IMR-90 (cell line): ENCODE data around the gene PPIL4.
"Not testable (repeated sequence)": the region's sequence is repeated elsewhere in the genome, so short reads cannot be mapped to it uniquely, and the experiment has no call there.

Experiments
- BHLHE40 ChIP-seq: fragments of 150-350 bp; IDR thresholded peaks from 2 replicates; pipeline ENCODE4 v1.6.1; 2016; ENCODE audit warnings: mild to moderate bottlenecking, low read depth, low read length
- CEBPB ChIP-seq: IDR thresholded peaks from 2 replicates; pipeline ENCODE4 v1.6.1; 2012; ENCODE audit warnings: low read depth, low read length, improper control_type of control experiment
- CHD1 ChIP-seq: IDR thresholded peaks from 2 replicates; pipeline ENCODE4 v1.6.1; 2012; ENCODE audit warnings: low read depth, low read length, improper control_type of control experiment
- CTCF ChIP-seq: conservative IDR thresholded peaks from 2 replicates; pipeline ENCODE4 v1.5.1; 2012; ENCODE audit warnings: mild to moderate bottlenecking, low read depth, low read length, improper control_type of control experiment
- FOS ChIP-seq: fragments of 150-350 bp; IDR thresholded peaks from 2 replicates; pipeline ENCODE4 v1.6.1; 2016; ENCODE audit warnings: low read depth, low read length
- MXI1 ChIP-seq: IDR thresholded peaks from 2 replicates; pipeline ENCODE4 v1.6.1; 2012; ENCODE audit warnings: low read depth, mild to moderate bottlenecking, low read length, moderate library complexity, borderline replicate concordance
- POLR2A ChIP-seq: IDR thresholded peaks from 2 replicates; pipeline ENCODE4 v1.6.1; 2012; ENCODE audit warnings: mild to moderate bottlenecking, low read depth, low read length
- RCOR1 ChIP-seq: IDR thresholded peaks from 2 replicates; pipeline ENCODE4 v1.6.1; 2012; ENCODE audit warnings: mild to moderate bottlenecking, low read length, improper control_type of control experiment; ENCODE audit not compliant: insufficient replicate concordance
- RFX5 ChIP-seq: IDR thresholded peaks from 2 replicates; pipeline ENCODE4 v1.8.0; 2012; ENCODE audit warnings: low read depth, mild to moderate bottlenecking, low read length, moderate library complexity
- SMC3 ChIP-seq: fragments of 150-350 bp; IDR thresholded peaks from 2 replicates; pipeline ENCODE4 v1.6.1; 2016; ENCODE audit warnings: low read depth, mild to moderate bottlenecking, antibody characterized with exemption, low read length, moderate library complexity
- USF2 ChIP-seq: fragments of 150-350 bp; IDR thresholded peaks from 2 replicates; pipeline ENCODE4 v1.6.1; 2017; ENCODE audit warnings: mild to moderate bottlenecking, antibody characterized with exemption, low read length, low read depth
- TF ChIP-seq, protein P1 (sequence below): fragments of 150-350 bp; IDR thresholded peaks from 2 replicates; pipeline ENCODE4 v1.6.1; 2016; ENCODE audit warnings: low read depth, mild to moderate bottlenecking, low read length, moderate library complexity, borderline replicate concordance

DNA sequence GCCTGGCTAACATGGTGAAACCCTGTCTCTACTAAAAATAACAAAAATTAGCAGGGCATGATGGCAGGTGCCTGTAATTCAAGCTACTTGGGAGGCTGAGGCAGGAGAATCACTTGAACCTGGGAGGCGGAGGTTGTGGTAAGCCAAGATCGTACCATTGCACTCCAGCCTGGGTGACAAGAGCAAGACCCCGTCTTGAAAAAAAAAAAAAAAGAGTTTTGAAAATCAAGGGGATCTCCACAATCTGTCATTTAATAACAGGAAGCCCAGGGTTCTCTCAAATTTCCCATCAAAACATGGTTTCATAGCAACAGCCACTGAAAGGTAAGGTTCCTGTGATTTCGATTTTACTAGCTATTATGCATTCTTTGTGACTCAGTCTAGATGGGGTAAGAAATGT, 51.0 kb downstream of the PPIL4 start:
- TF ChIP-seq BHLHE40, CTCF, USF2, RCOR1, POLR2A, CEBPB, MXI1, SMC3, RFX5, FOS, CHD1: not testable (repeated sequence)
- TF ChIP-seq, protein P1, sequence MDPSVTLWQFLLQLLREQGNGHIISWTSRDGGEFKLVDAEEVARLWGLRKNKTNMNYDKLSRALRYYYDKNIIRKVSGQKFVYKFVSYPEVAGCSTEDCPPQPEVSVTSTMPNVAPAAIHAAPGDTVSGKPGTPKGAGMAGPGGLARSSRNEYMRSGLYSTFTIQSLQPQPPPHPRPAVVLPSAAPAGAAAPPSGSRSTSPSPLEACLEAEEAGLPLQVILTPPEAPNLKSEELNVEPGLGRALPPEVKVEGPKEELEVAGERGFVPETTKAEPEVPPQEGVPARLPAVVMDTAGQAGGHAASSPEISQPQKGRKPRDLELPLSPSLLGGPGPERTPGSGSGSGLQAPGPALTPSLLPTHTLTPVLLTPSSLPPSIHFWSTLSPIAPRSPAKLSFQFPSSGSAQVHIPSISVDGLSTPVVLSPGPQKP = not testable (repeated sequence)
